GM12872 (cell line): ENCODE measurements around the gene PSMG1.

Experiments used
- CTCF ChIP-seq: IDR thresholded peaks from 3 replicates; pipeline ENCODE4 v1.5.1; 2011; ENCODE audit warnings: low read depth, mild to moderate bottlenecking, low read length, moderate library complexity; ENCODE audit not compliant: insufficient read depth

Gene PSMG1

GRCh38 chr21:39217356-39218081 lies 34.3 kb upstream of the PSMG1 start:
- no peak for TF ChIP-seq CTCF

- no peak for TF ChIP-seq CTCF
Measured at GRCh38 chr21:39216290-39216689, 33.0 kb upstream of the PSMG1 start.

- TF ChIP-seq CTCF: no peak
Measured at GRCh38 chr21:39215078-39215477, 31.8 kb upstream of the PSMG1 start.

GRCh38 chr21:39209334-39209688 lies 26.1 kb upstream of the PSMG1 start:
- TF ChIP-seq CTCF: no peak

GRCh38 chr21:39208624-39209333 lies 25.5 kb upstream of the PSMG1 start:
- no peak for TF ChIP-seq CTCF

DNA sequence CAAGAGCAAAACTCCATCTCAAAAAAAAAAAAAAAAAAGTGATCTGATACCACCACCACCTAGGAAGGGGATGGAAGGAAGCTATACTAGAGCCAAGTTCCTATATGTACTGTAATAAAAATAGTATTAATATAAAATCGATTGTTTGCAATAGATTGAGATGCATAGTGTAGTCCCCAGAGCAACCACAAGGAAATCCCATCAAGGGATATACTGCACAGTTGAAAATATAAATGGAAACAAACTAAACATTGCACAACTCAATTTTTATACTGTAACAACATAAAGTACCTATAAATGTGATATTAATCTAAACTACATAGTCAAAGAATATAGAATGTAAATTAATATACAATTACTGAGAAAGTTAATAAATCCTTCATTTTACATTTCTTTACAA lies 20.9 kb upstream of the PSMG1 start:
- TF ChIP-seq CTCF: no peak; the same call in 2 of the 3 replicates

DNA sequence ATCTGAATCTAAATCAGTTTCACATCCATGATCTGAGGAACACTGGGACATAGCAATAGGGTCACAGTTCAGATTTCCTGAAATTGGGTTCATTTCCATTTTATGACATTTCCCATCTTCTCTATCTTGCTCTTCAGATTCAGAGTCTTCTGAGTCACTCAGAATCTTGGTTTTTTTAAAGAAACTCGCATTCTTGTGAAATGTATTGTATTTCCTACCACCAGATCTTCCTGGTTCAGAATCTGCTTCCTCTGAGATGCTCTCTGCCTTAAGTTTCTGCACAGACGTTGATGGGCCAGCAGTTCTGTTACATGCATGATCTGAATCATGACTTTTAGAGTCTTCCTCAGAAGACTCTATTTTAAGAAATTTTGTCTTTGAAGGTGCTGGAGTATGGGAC lies 15.5 kb upstream of the PSMG1 start:
- no peak for TF ChIP-seq CTCF
